Ureter (tissue), 1 donor: ENCODE data around the gene OBSL1. TPM values are rescaled to one million over a fixed set of nuclear protein-coding genes. Genes with fewer than 3 reads are reported as not detected.

Experiments used
- DNase-seq: peaks from one replicate; pipeline ENCODE4 v3.0.0-alpha.2; 2020; ENCODE audit warnings: low spot score
- total RNA-seq: library from RNA; stranded (reverse); gene quantifications from one replicate; pipeline ENCODE4 v1.2.4, GENCODE V29; 2023
- donor health status: DM: yes; HTN: yes; CAD: no.

The OBSL1 gene
- total RNA-seq, 1 donor from 2014 or later: 89.1 TPM

GRCh38 chr2:219596954-219597551 lies 25.7 kb upstream of the OBSL1 start:
- no peak for DNase-seq

GRCh38 chr2:219595256-219595655 lies 23.9 kb upstream of the OBSL1 start:
- DNase-seq: no peak

- no peak for DNase-seq
Measured at GRCh38 chr2:219593154-219593553, 21.8 kb upstream of the OBSL1 start.

- no peak for DNase-seq
Measured at GRCh38 chr2:219592736-219593135, 21.4 kb upstream of the OBSL1 start.

GRCh38 chr2:219591091-219591490 lies 19.8 kb upstream of the OBSL1 start:
- no peak for DNase-seq

GRCh38 chr2:219581346-219581745 lies 10.0 kb upstream of the OBSL1 start:
- no peak for DNase-seq

- DNase-seq: no peak
Measured at GRCh38 chr2:219578811-219579613, 7.7 kb upstream of the OBSL1 start.

GRCh38 chr2:219576505-219577388 lies 5.4 kb upstream of the OBSL1 start:
- DNase-seq: no peak

GRCh38 chr2:219575566-219576504 lies 4.5 kb upstream of the OBSL1 start:
- no peak for DNase-seq

- DNase-seq: no peak
Measured at GRCh38 chr2:219574484-219575311, 3.4 kb upstream of the OBSL1 start.

- no peak for DNase-seq
Measured at GRCh38 chr2:219573166-219573565, 1.8 kb upstream of the OBSL1 start.

GRCh38 chr2:219572237-219573001 lies 1.1 kb upstream of the OBSL1 start, which contains the start of gene INHA:
Gene INHA (plus strand): TSS chr2:219572310. CDS start chr2:219572375, 65 bp downstream.
- no peak for DNase-seq

GRCh38 chr2:219570924-219571310 lies 422 bp downstream of the OBSL1 start:
- DNase-seq: no peak

GRCh38 chr2:219570194-219570923 lies 980 bp downstream of the OBSL1 start:
- no peak for DNase-seq

GRCh38 chr2:219569635-219570034 lies 1.7 kb downstream of the OBSL1 start:
- DNase-seq: no peak

- DNase-seq: no peak
Measured at GRCh38 chr2:219569041-219569440, 2.3 kb downstream of the OBSL1 start.

- no peak for DNase-seq
Measured at GRCh38 chr2:219567791-219568361, 3.5 kb downstream of the OBSL1 start.

- no peak for DNase-seq
Measured at GRCh38 chr2:219567131-219567530, 4.2 kb downstream of the OBSL1 start.
